Occipital lobe (tissue), 2 donors: Measurements from ENCODE around the gene ERCC4. TPM values are rescaled to one million over a fixed set of nuclear protein-coding genes. Genes with fewer than 3 reads are reported as not detected.

Experiments
- DNase-seq: peaks from one replicate; lab custom pipeline; 2025; lab: John Stamatoyannopoulos, UW
- total RNA-seq: library from RNA; depleted of rRNA; stranded (reverse); fragments of >200 nt; gene quantifications from one replicate; pipeline ENCODE4 v1.2.3, GENCODE V29; 2014

Gene ERCC4
- total RNA-seq, 1 donor from 2014 or later, result 15.4 TPM

- DNase-seq, result no peak
Measured at GRCh38 chr16:13911306-13911705, 8.6 kb upstream of the ERCC4 start.

- DNase-seq, result no peak
Measured at GRCh38 chr16:13911871-13912270, 8.1 kb upstream of the ERCC4 start.

- no peak for DNase-seq
Measured at GRCh38 chr16:13912891-13913290, 7.1 kb upstream of the ERCC4 start.

- DNase-seq, result no peak
Measured at GRCh38 chr16:13913374-13914292, 6.3 kb upstream of the ERCC4 start.

GRCh38 chr16:13915033-13915635 is 4.8 kb upstream of the ERCC4 start:
- DNase-seq, result no peak

GRCh38 chr16:13919330-13919682 is 648 bp upstream of the ERCC4 start:
- DNase-seq, result no peak

GRCh38 chr16:13920510-13920818 is 510 bp downstream of the ERCC4 start:
- no peak for DNase-seq

- no peak for DNase-seq
Measured at GRCh38 chr16:13921328-13921727, 1.4 kb downstream of the ERCC4 start.

GRCh38 chr16:13923703-13924298 is 3.8 kb downstream of the ERCC4 start:
- no peak for DNase-seq

- no peak for DNase-seq
Measured at GRCh38 chr16:13926464-13926863, 6.5 kb downstream of the ERCC4 start.

- no peak for DNase-seq
Measured at GRCh38 chr16:13926891-13927290, 6.9 kb downstream of the ERCC4 start.

- no peak for DNase-seq
Measured at GRCh38 chr16:13928646-13929045, 8.7 kb downstream of the ERCC4 start.

- DNase-seq, result no peak
Measured at GRCh38 chr16:13931845-13932244, 11.9 kb downstream of the ERCC4 start.

GRCh38 chr16:13935408-13935807 is 15.5 kb downstream of the ERCC4 start:
- no peak for DNase-seq

GRCh38 chr16:13936155-13936554 is 16.2 kb downstream of the ERCC4 start:
- DNase-seq, result no peak

- DNase-seq, result no peak
Measured at GRCh38 chr16:13936596-13937081, 16.7 kb downstream of the ERCC4 start.

GRCh38 chr16:13937411-13937810 is 17.5 kb downstream of the ERCC4 start:
- no peak for DNase-seq

- DNase-seq, result no peak
Measured at GRCh38 chr16:13938480-13938879, 18.5 kb downstream of the ERCC4 start.

GRCh38 chr16:13939821-13940220 is 19.9 kb downstream of the ERCC4 start:
- DNase-seq, result no peak

- no peak for DNase-seq
Measured at GRCh38 chr16:13940397-13940933, 20.5 kb downstream of the ERCC4 start.

GRCh38 chr16:13944816-13945215 is 24.9 kb downstream of the ERCC4 start:
- DNase-seq, result no peak

- DNase-seq, result no peak
Measured at GRCh38 chr16:13945744-13946485, 26.0 kb downstream of the ERCC4 start.
